Endothelial cell of umbilical vein (primary cell): ENCODE measurements around the gene SLC25A19. TPM values are rescaled to one million over a fixed set of nuclear protein-coding genes. Genes with fewer than 3 reads are reported as not detected.

Source experiments
- BruUV-seq: library from RNA; stranded (reverse); fragments of 400-500 nt; replicated peaks from 2 replicates; lab custom pipeline; 2021; lab: Mats Ljungman, UMichigan
- CTCF ChIA-PET: fragments of 300-600, 350-600 bp; sonication (Branson Sonifier 250); formaldehyde crosslinking; loops from one replicate; lab custom pipeline; 2021; ENCODE audit warnings: antibody characterized with exemption, inconsistent platforms; lab: Charles Lee
- POLR2A ChIA-PET: fragments of 300-600, 350-600 bp; sonication (Branson Sonifier 250); formaldehyde crosslinking; loops from one replicate; lab custom pipeline; 2021; ENCODE audit warnings: antibody characterized with exemption, inconsistent platforms; lab: Charles Lee
- DNase-seq: peaks from one replicate; pipeline ENCODE4 v3.0.0-alpha.2; 2011; ENCODE audit warnings: low read depth, low spot score
- FAIRE-seq: peaks from 2 replicates; lab custom pipeline; 2011; peaks lifted over from hg19 to GRCh38; lab: Jason Lieb, UNC
- H2AFZ ChIP-seq: 2 replicates; pipeline ENCODE4 v1.6.0; 2012; ENCODE audit warnings: low read depth, low read length, control low read depth, inconsistent platforms
- H3K27ac ChIP-seq: 2 replicates; pipeline ENCODE4 v1.5.1; 2011; ENCODE audit warnings: low read depth, mild to moderate bottlenecking, control low read depth, low read length, moderate library complexity; ENCODE audit not compliant: insufficient read depth
- H3K27me3 ChIP-seq, 2 experiments: 2 replicates each; pipeline versions ENCODE4 v1.6.0 to v1.6.1; 2011; ENCODE audit warnings: low read length in 2 of 2, mixed read lengths in 1 of 2; ENCODE audit not compliant: control insufficient read depth in 2 of 2, insufficient read depth in 2 of 2
- H3K36me3 ChIP-seq, 2 experiments: 2 replicates in 1 of 2; 3 replicates in 1 of 2; pipeline ENCODE4 v1.5.1; 2011; ENCODE audit warnings: low read length in 2 of 2, mild to moderate bottlenecking in 1 of 2, moderate library complexity in 1 of 2; ENCODE audit not compliant: control insufficient read depth in 2 of 2, insufficient read depth in 2 of 2; ENCODE audit errors: extremely low read depth in 1 of 2
- H3K4me1 ChIP-seq: 3 replicates; pipeline ENCODE4 v1.5.1; 2011; ENCODE audit warnings: mild to moderate bottlenecking, low read length; ENCODE audit not compliant: control insufficient read depth, insufficient read depth; ENCODE audit errors: extremely low read depth
- H3K4me2 ChIP-seq: 2 replicates; pipeline ENCODE4 v1.6.1; 2011; ENCODE audit warnings: low read length, control low read depth, mixed read lengths; ENCODE audit not compliant: insufficient read depth
- H3K4me3 ChIP-seq, 3 experiments: fragments of 200-600 bp in 1 of 3; sonication (generic), shearing (Covaris generic) in 1 of 3; replicated peaks in 1 of 3; 2 replicates each; pipeline ENCODE4 v1.5.1; 2011 to 2016; ENCODE audit warnings: control low read depth in 3 of 3, low read length in 3 of 3, mild to moderate bottlenecking in 2 of 3, inconsistent platforms in 1 of 3, low read depth in 1 of 3, moderate library complexity in 1 of 3; ENCODE audit not compliant: insufficient read depth in 1 of 3
- H3K79me2 ChIP-seq: 2 replicates; pipeline ENCODE4 v1.6.0; 2012; ENCODE audit warnings: low read length, inconsistent platforms; ENCODE audit not compliant: control insufficient read depth, insufficient read depth
- H3K9ac ChIP-seq: replicated peaks from 2 replicates; pipeline ENCODE3; 2011; ENCODE audit warnings: low read length, control low read depth; ENCODE audit not compliant: insufficient read depth; ENCODE audit errors: extremely low read depth
- H3K9me1 ChIP-seq: replicated peaks from 3 replicates; pipeline ENCODE4 v1.6.0; 2011; ENCODE audit warnings: mild to moderate bottlenecking, low read length; ENCODE audit not compliant: control insufficient read depth, insufficient read depth; ENCODE audit errors: extremely low read depth
- H3K9me3 ChIP-seq: replicated peaks from 2 replicates; pipeline ENCODE4 v1.5.1; 2012; ENCODE audit warnings: low read length, inconsistent platforms; ENCODE audit not compliant: control insufficient read depth, insufficient read depth
- H4K20me1 ChIP-seq: replicated peaks from 2 replicates; pipeline ENCODE3; 2011; ENCODE audit warnings: mild to moderate bottlenecking, low read length; ENCODE audit not compliant: control insufficient read depth, insufficient read depth; ENCODE audit errors: extremely low read depth
- EZH2 ChIP-seq: IDR thresholded peaks from 2 replicates; pipeline ENCODE4 v1.6.1; 2012; ENCODE audit warnings: borderline replicate concordance, low read depth, mild to moderate bottlenecking, moderate library complexity, low read length, inconsistent platforms; ENCODE audit not compliant: severe bottlenecking
- FOS ChIP-seq: IDR thresholded peaks from 2 replicates; pipeline ENCODE4 v1.6.1; 2011; ENCODE audit warnings: mild to moderate bottlenecking, low read length, moderate library complexity, borderline replicate concordance; ENCODE audit not compliant: insufficient read depth
- GATA2 ChIP-seq: IDR thresholded peaks from 2 replicates; pipeline ENCODE4 v1.7.0; 2011; ENCODE audit warnings: low read depth, mild to moderate bottlenecking, moderate library complexity, mixed read lengths, low read length; ENCODE audit not compliant: insufficient read length, insufficient read depth
- JUN ChIP-seq: IDR thresholded peaks from 2 replicates; pipeline ENCODE4 v1.6.1; 2011; ENCODE audit warnings: borderline replicate concordance, low read depth; ENCODE audit not compliant: insufficient read length, insufficient read depth
- MYC ChIP-seq: IDR thresholded peaks from one replicate; pipeline ENCODE4 v1.6.1; 2011; ENCODE audit warnings: mild to moderate bottlenecking, low read depth, low read length
- POLR2A ChIP-seq: IDR thresholded peaks from 2 replicates; pipeline ENCODE4 v1.6.1; 2012; ENCODE audit warnings: low read depth, mild to moderate bottlenecking, control low read depth, low read length
- POLR2AphosphoS5 ChIP-seq: IDR thresholded peaks from 2 replicates; pipeline ENCODE4 v1.6.1; 2012; ENCODE audit warnings: low read depth, mild to moderate bottlenecking, control low read depth, low read length, moderate library complexity; ENCODE audit not compliant: insufficient read depth
- dilution Hi-C: fragments of 300-500 bp; cut with MboI; formaldehyde crosslinking; loops from one replicate; pipeline ENCODE4 v1.15.0; 2019; ENCODE audit warnings: low sequenced_read_pairs; ENCODE audit not compliant: extremely low pct_ligation_motif_present
- intact Hi-C: fragments of 100-400 bp; cut with micrococcal nuclease; formaldehyde crosslinking; loops from one replicate; pipeline ENCODE4 v1.10.0; 2022
- polyA plus RNA-seq, 4 experiments: library from polyadenylated mRNA; depleted of rRNA in 3 of 4; stranded (reverse) in 3 of 4; unstranded in 1 of 4; fragments of >200 nt; gene quantifications; 2 replicates each; pipeline versions ENCODE4 v1.2.1 to v1.2.3, GENCODE V29; 2011 to 2012; ENCODE audit warnings: missing spikeins in 1 of 4
- total RNA-seq: library from RNA; stranded (reverse); gene quantifications from 2 replicates; pipeline ENCODE4 v1.2.3, GENCODE V29; 2021
- TF ChIP-seq, protein P1 (sequence below), 2 donors: IDR thresholded peaks; 1 replicate in 1 of 2; 2 replicates in 1 of 2; pipeline ENCODE4 v1.5.1; 2011; ENCODE audit warnings: low read length in 2 of 2, mild to moderate bottlenecking in 2 of 2, moderate library complexity in 2 of 2, control low read depth in 1 of 2, inconsistent platforms in 1 of 2, low read depth in 1 of 2; ENCODE audit not compliant: insufficient read depth in 1 of 2; ENCODE audit errors: extremely low read depth in 1 of 2
- TF ChIP-seq, protein P2 (sequence below): IDR thresholded peaks from 2 replicates; pipeline ENCODE4 v1.6.1; 2011; ENCODE audit not compliant: insufficient read depth, insufficient read length

SLC25A19 gene
- total and polyA plus RNA-seq, 2 donors (not counting 3 experiments of a cell fraction or from before 2014, with no cell fraction given), result 20.6 to 20.9 TPM

DNA sequence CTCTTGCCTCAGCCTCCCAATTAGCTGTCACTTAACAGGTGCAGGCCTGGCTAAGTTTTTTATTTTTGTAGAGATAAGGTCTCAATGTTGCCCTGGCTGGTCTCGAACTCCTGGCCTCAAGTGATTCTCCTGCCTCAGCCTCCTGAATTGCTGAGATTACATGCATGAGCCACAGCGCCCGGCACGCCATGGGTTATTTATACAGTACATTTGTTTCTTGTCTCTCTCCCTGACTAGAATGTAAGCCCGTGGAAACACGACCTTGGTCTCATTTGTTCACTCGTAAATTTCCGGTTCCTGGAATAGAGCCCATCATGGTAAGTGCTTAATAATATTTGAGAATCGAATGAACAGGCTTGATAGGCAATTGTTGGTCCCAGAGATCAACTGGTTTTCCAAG is 2.0 kb downstream of the SLC25A19 start:
- Histone ChIP-seq H3K9me3 (no peaks in the 10 kb centered on the region), H3K36me3 (peaks cover 0 to 10% of the 10 kb centered on the region in 2 experiments), H2AFZ (no peak overlapping the region), H3K9ac (no peak overlapping the region), H3K4me3 (no peak overlapping the region), H3K27me3 (no peaks in the 10 kb centered on the region), H3K4me1 (peaks cover 8% of the 10 kb centered on the region), H3K27ac (no peak overlapping the region), H3K9me1 (no peaks in the 10 kb centered on the region), H3K79me2 (peaks cover 8% of the 10 kb centered on the region), H3K4me2 (no peak overlapping the region), H4K20me1 (no peaks in the 10 kb centered on the region)
- CTCF ChIA-PET, result interaction anchor here (1.0 kb wide), 1 partner anchor 16 kb away, joined by 4 read pairs; the partner anchor contains the start of gene MIF4GD
- dilution Hi-C loops, result no loop called here
- DNase-seq (no peak), FAIRE-seq (no peak)
- intact Hi-C loops, result no loop called here
- TF ChIP-seq MYC, result no peak
- no peak for TF ChIP-seq GATA2
- TF ChIP-seq, protein P1, sequence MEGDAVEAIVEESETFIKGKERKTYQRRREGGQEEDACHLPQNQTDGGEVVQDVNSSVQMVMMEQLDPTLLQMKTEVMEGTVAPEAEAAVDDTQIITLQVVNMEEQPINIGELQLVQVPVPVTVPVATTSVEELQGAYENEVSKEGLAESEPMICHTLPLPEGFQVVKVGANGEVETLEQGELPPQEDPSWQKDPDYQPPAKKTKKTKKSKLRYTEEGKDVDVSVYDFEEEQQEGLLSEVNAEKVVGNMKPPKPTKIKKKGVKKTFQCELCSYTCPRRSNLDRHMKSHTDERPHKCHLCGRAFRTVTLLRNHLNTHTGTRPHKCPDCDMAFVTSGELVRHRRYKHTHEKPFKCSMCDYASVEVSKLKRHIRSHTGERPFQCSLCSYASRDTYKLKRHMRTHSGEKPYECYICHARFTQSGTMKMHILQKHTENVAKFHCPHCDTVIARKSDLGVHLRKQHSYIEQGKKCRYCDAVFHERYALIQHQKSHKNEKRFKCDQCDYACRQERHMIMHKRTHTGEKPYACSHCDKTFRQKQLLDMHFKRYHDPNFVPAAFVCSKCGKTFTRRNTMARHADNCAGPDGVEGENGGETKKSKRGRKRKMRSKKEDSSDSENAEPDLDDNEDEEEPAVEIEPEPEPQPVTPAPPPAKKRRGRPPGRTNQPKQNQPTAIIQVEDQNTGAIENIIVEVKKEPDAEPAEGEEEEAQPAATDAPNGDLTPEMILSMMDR (IDR thresholded peaks at IDR 0.05; ENCODE audit: extremely low read depth in 1 of 2, insufficient read depth in 1 of 2, low read depth in 1 of 2, low read length in 2 of 2), result no peak
- no peak for TF ChIP-seq FOS
- TF ChIP-seq EZH2, result no peak
- TF ChIP-seq, protein P2, sequence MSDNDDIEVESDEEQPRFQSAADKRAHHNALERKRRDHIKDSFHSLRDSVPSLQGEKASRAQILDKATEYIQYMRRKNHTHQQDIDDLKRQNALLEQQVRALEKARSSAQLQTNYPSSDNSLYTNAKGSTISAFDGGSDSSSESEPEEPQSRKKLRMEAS, result no peak
- TF ChIP-seq JUN, result no peak
- no peak for TF ChIP-seq POLR2A
- no peak for TF ChIP-seq POLR2AphosphoS5
- POLR2A ChIA-PET, result no interaction called here
- BruUV-seq, result no TSS peak
